NCI-H1694 treated with DMSO at 0.1 percent for 48 hours (cell line): ENCODE measurements around the gene HNRNPM.
"Not testable (repeated sequence)": the region's sequence is repeated elsewhere in the genome, so short reads cannot be mapped to it uniquely, and the experiment has no call there.

Experiments used
- DNase-seq: peaks from one replicate; lab custom pipeline; 2025; lab: John Stamatoyannopoulos, UW

The HNRNPM gene

GRCh38 chr19:8444677-8445487, at the start of gene HNRNPM:
Gene HNRNPM, plus strand, starts transcription at chr19:8444975. Its CDS starts 24 bp downstream, at chr19:8444999.
- DNase-seq: peak; percentile 92

DNA sequence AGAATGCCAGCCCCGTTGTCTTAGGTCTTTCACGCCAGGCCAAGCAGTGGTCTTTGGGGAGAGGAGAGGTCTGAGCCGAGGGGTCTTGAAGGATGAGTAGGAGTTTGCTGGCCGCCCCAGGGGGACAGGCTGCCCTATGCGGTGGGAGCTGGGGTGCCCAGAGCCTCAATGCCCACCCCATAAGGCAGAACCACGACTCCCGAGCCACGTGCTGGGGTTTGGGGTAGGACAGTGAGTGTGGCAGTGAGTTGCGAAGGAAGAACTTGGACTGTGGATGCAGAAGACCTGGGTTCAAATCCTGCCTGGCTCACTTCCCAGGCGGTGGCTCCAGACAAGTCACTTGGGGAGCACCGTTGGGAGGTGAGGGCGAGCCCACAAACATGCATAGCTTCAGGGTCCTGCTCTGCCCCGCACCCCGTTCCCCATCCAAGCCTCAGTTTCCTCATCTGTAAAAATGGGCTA, 49.1 kb upstream of the HNRNPM start:
- DNase-seq: no peak

- DNase-seq: no peak
Measured at GRCh38 chr19:8396185-8396562, 48.6 kb upstream of the HNRNPM start.

DNA sequence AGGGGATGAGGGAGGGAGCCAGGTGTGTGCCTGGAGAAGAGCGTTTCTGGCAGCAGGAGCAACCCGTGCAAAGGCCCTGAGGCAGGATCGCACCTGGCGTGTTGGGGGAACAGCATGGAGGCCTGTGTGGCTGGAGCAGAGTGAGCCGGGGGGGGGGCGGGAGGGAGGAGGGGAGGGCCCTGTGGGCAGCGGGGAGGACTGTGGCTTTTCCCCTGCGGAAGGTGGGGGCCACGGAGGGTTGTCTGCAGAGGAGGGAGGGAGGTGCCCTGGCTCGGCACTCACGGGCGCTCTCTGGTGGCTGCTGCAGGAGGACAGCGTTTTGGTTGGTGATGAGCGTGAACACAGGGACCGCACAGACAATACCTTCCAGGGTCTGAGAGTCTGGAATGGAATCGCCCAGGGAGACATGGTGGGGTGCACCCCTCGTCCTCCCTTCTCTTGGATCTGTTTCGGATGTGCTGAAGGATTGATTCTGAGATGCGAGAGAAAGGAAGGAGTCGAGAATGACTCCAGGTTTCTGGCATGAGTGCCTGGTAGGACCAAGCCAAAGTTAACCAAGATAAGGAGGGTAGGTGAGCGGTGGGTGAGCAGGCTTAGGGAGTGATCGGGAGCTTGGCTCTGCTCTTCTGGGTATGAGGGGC, 48.1 kb upstream of the HNRNPM start:
- DNase-seq: peak; percentile 4

GRCh38 chr19:8397271-8397670, 47.5 kb upstream of the HNRNPM start:
- DNase-seq: no peak

DNA sequence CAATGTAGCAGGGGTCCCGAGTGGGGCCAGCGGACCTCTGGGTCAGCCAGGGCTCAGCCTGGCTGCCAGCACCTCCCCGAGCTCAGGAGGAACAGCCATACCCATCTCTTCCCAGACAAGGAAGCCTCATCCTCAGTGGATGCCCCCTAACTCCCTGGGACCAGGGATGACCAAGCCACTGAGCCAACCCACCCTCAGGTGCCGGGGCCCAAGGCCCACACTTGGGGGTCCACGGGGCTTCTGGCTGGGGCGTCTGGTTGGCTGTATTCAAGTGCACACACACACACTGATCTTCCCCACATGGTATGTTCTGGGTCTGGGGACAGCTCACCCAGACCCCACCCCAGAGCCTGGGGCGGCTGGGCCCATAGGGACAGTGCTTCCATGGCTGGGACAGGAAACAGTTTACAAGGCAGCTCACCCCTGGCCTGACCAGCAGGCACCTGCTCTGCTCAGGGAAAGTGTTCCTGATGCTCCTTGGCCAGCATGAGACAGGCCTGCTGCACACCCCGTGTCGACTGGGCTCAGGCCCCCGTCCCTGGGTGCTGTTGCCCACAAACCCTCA, 46.9 kb upstream of the HNRNPM start:
- no peak for DNase-seq

GRCh38 chr19:8398311-8398771, 46.4 kb upstream of the HNRNPM start:
- no peak for DNase-seq

GRCh38 chr19:8399681-8400188, 45.0 kb upstream of the HNRNPM start:
- no peak for DNase-seq

DNA sequence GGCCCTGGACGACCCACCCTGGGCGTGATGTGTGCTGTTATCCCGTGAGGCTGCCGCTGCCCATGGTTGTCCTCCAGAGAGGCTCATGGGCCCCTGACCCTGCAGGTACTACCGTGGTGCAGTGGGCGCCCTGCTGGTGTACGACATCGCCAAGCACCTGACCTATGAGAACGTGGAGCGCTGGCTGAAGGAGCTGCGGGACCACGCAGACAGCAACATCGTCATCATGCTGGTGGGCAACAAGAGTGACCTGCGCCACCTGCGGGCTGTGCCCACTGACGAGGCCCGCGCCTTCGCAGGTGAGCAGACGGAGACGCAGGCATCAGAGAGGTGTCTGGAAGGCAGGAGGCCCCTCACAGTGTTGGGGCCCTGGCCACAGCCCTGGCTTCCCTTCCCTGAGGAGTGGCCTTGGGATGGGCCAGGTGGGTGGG, 42.8 kb upstream of the HNRNPM start:
- DNase-seq: no peak

DNA sequence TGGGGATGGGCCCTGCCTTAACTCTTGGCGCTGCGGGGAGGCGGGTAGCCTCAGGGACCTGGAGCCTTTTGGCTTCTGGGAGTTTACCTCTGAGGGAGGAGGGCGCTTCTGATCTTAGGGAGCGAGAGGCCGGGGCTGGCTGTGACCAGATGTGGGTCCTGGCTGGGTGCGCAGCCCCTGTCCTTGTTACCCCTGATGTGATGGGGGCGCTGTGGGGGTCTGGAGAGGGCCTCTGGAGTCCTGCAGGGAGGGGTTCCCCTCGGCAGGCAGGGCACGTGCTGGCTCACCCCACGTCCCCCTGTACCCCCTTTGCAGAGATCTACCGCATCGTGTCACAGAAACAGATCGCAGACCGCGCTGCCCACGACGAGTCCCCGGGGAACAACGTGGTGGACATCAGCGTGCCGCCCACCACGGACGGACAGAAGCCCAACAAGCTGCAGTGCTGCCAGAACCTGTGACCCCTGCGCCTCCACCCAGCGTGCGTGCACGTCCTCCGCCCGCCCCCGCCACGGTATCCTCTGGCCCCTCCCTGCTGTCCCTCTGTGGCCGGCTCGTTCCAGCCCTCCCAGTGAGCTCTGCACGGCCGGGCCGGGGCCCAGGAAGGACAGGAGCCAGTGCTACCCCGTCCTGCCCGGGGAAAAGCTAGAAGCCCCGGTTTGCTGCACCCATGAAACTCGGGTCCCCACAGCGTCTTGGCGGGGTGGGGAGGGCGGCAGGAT, 41.5 kb upstream of the HNRNPM start:
- DNase-seq: no peak

GRCh38 chr19:8403820-8404109, 41.0 kb upstream of the HNRNPM start:
- DNase-seq: no peak

GRCh38 chr19:8404391-8405151, 40.2 kb upstream of the HNRNPM start:
- DNase-seq: no peak

DNA sequence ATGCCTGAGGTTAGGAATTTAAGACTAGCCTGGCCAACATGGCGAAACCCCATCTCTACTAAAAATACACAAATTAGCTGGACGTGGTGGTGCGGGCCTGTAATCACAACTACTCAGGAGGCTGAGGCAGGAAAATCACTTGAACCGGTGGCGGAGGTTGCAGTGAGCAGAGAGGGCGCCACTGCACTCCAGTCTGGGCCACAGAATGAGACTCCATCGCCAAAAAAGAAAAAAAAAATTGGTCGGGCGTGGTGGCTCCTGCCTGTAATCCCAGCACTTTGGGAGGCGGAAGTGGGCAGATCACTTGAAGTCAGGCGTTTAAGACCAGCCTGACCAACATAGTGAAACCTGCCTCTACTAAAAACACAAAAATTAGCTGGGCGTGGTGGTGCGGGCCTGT, 34.1 kb upstream of the HNRNPM start:
- DNase-seq: not testable (repeated sequence)

GRCh38 chr19:8412783-8413628, 31.8 kb upstream of the HNRNPM start, which contains the start of gene MARCHF2:
Gene MARCHF2, plus strand, starts transcription at chr19:8413305. Its CDS starts 8,536 bp downstream, at chr19:8421841.
- peak; percentile 73 for DNase-seq

DNA sequence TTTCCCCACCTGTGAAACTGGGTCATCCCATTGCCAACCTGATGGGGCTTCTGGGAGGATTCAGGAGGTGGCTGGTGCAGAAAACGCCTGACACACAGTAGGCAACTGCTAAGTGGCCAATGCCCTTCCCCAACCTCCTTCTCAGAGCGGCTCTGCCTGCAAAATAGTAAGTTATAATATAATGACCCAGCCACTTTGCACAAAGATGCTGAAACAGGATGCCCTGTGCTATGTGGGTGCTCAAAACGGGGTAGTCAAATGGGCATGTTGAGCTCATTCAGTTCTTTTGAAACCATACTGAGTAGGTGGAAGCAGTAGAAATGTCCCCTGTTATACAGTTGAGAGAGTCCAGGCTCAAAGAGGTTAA, 31.2 kb upstream of the HNRNPM start:
- no peak for DNase-seq

DNA sequence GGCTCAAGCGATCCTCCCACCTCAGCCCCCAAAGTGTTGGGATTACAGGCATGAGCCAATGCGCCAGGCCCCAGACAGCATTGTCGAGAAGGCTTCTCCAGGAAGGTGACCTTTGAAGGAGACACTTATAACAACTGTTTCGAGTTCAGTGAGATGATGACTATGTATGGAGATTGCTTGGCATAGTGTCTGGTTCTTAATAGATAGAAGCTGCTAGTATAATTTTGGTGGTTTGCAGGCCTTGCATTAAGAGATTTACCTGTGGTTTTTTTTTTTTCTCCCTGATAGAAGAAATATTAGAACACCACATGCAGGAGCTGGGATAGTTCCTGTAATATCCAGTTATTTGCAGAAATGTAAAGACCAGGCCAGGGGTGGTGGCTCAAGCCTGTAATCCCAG, 28.0 kb upstream of the HNRNPM start:
- no peak for DNase-seq

DNA sequence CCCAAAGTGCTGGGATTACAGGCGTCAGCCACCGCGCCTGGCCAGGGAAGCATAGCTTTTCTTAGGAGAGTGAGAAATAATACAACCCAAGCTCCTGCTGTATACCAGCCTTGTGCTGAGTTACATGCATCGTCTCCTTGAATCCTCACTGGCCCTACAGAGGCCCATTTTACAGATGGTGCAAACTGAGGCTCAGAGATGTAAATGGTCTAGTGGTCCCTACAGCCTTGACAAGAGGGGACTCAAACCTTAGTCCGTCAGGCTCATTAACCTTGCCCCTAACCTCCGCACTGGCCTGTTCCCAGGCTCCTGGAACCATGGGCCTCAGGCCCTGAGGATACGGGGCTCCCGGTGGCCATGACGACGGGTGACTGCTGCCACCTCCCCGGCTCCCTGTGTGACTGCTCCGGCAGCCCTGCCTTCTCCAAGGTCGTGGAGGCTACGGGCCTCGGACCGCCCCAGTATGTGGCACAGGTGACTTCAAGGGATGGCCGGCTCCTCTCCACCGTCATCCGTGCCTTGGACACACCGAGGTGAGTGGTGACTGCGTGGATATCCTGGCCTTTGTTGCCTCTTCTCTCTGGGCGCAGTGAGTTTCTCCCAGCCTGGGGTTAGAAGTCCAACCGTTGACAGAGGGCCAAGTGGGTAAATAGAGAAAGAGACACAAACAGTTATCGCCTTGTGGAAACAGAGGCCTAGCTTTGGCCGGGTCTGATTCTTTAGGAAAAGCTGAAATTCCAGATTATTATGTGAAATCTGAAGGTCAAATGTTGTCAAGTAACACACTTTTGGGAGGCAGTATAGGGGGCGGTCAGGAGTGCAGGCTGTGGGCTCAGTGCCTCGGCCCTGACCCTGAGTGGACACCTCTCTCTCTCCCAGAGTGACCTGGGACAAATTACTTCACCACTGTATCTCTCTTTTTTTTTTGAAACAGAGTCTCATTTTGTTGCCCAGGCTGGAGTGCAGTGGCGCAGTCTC, 23.0 kb upstream of the HNRNPM start:
- no peak for DNase-seq

DNA sequence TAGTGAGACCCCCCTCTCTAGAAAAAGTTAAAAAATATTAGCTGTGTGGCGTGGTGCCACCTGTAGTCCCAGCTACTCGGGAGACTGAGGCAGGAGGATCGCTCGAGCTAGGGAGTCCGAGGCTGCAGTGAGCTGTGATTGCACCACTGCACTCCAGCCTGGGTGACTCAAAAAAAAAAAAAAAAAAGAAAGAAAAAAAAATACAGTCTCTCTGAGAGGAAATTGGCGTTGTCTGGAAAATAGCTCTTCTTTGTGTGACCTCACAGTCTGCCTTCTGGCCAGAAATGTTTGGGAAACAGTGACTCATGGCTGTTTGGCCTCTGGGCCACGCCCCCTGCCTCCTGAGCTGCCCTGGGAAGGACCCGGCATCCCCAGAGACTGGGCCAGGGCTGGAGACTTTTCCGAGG, 21.0 kb upstream of the HNRNPM start:
- DNase-seq: no peak

DNA sequence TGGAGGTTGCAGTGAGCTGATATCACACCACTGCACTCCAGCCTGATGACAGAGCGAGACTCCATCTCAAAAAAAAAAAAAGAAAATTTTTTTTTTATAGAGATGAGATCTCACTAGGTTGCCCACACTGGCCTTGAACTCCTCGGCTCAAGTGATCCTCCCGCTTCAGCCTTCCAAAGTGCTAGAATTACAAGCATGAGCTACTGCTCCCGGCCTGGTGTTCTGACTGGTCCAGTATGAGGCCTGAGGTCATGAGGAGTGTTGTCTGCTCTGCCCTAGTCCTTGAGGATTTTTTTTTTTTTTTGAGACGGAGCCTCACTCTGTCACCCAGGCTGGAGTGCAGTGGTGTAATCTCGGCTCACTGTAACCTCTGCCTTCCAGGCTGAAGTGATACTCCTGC, 19.4 kb upstream of the HNRNPM start:
- DNase-seq: not testable (repeated sequence)
